OCI-LY1 (cell line): Measurements from ENCODE around the gene P2RX6.

Experiments
- H2AFZ ChIP-seq: fragments of 200-600 bp; sonication (generic), shearing (Covaris generic); 2 replicates; pipeline ENCODE4 v1.6.0; 2014; ENCODE audit warnings: antibody characterized with exemption, mild to moderate bottlenecking, low read length
- H3F3A ChIP-seq: fragments of 200-600 bp; sonication (generic), shearing (Covaris generic); 2 replicates; pipeline ENCODE4 v1.6.0; 2014; ENCODE audit warnings: mild to moderate bottlenecking, antibody characterized with exemption, low read length, moderate library complexity; ENCODE audit not compliant: insufficient read depth
- H3K27ac ChIP-seq: fragments of 200-600 bp; sonication (generic); 2 replicates; pipeline ENCODE4 v1.5.1; 2014; ENCODE audit warnings: low read length, mixed run types, mild to moderate bottlenecking, low read depth; ENCODE audit not compliant: poor library complexity, severe bottlenecking
- H3K27me3 ChIP-seq: fragments of 200-600 bp; sonication (generic); 2 replicates; pipeline ENCODE4 v1.6.0; 2014; ENCODE audit warnings: antibody characterized with exemption, mild to moderate bottlenecking, low read length, moderate library complexity; ENCODE audit not compliant: insufficient read depth
- H3K36me3 ChIP-seq: fragments of 200-600 bp; sonication (generic); 2 replicates; pipeline ENCODE4 v1.6.1; 2014; ENCODE audit warnings: mild to moderate bottlenecking, antibody characterized with exemption, low read length, moderate library complexity, mixed read lengths; ENCODE audit not compliant: insufficient read depth
- H3K4me1 ChIP-seq: fragments of 200-600 bp; sonication (generic); 2 replicates; pipeline ENCODE4 v1.5.1; 2014; ENCODE audit warnings: mild to moderate bottlenecking, low read length, moderate library complexity; ENCODE audit not compliant: insufficient read depth, severe bottlenecking
- H3K4me2 ChIP-seq: fragments of 200-600 bp; sonication (generic), shearing (Covaris generic); 2 replicates; pipeline ENCODE4 v1.6.1; 2014; ENCODE audit warnings: low read length
- H3K4me3 ChIP-seq: fragments of 200-600 bp; sonication (generic); 2 replicates; pipeline ENCODE4 v1.5.1; 2014; ENCODE audit warnings: low read length, low read depth, mild to moderate bottlenecking, mixed read lengths; ENCODE audit not compliant: poor library complexity, severe bottlenecking
- H3K79me2 ChIP-seq: fragments of 200-600 bp; shearing (Covaris generic); 2 replicates; pipeline ENCODE4 v1.6.1; 2016; ENCODE audit warnings: mixed run types, low read length, mixed read lengths; ENCODE audit not compliant: insufficient read depth
- H3K9ac ChIP-seq: fragments of 200-600 bp; sonication (generic), shearing (Covaris generic); 2 replicates; pipeline ENCODE4 v1.6.1; 2014; ENCODE audit warnings: mild to moderate bottlenecking, low read length, mixed read lengths
- H3K9me2 ChIP-seq: fragments of 200-600 bp; sonication (generic), shearing (Covaris generic); 2 replicates; pipeline ENCODE4 v1.6.1; 2014; ENCODE audit warnings: low read depth, mild to moderate bottlenecking, low read length, mixed read lengths
- H3K9me3 ChIP-seq: fragments of 200-600 bp; shearing (Covaris generic); 2 replicates; pipeline ENCODE4 v1.6.1; 2014; ENCODE audit warnings: low read length, mixed read lengths
- H4K20me1 ChIP-seq: fragments of 200-600 bp; sonication (generic), shearing (Covaris generic); 2 replicates; pipeline ENCODE4 v1.6.0; 2016; ENCODE audit warnings: mild to moderate bottlenecking, low read length; ENCODE audit not compliant: insufficient read depth
- CTCF ChIP-seq: fragments of 200-600 bp; sonication (generic), shearing (Covaris generic); IDR thresholded peaks from 2 replicates; pipeline ENCODE4 v1.5.1; 2017; ENCODE audit warnings: mild to moderate bottlenecking, antibody characterized with exemption, low read length, moderate library complexity, mixed read lengths
- EZH2 ChIP-seq: fragments of 200-600 bp; sonication (generic), shearing (Covaris generic); IDR thresholded peaks from 2 replicates; pipeline ENCODE4 v1.8.0; 2017; ENCODE audit warnings: borderline replicate concordance, mixed run types, mild to moderate bottlenecking, antibody characterized with exemption, low read length, moderate library complexity, mixed read lengths

P2RX6 gene

GRCh38 chr22:21014726-21015465 is at the start of gene P2RX6:
P2RX6 (plus strand) TSS chr22:21015165; CDS start chr22:21015175, 10 bp downstream.
- H3K36me3 ChIP-seq, result no peaks in the 10 kb centered on the region; the same call in 1 of the 2 replicates
- H2AFZ ChIP-seq, result no peak within 1 kb of the TSS
- peak within 1 kb of the TSS; percentile 57 for H3K4me2 ChIP-seq
- no peaks in the 10 kb centered on the region; the same call in 1 of the 2 replicates for H3K27me3 ChIP-seq
- peaks cover 9% of the 10 kb centered on the region for H3K4me1 ChIP-seq
- no peaks in the 10 kb centered on the region for H3K9me2 ChIP-seq
- TF ChIP-seq EZH2 (no peak), CTCF (no peak)
- no peaks in the 10 kb centered on the region for H3K79me2 ChIP-seq
- H4K20me1 ChIP-seq, result no peaks in the 10 kb centered on the region
- no peak within 1 kb of the TSS for H3K9ac ChIP-seq
- peak within 1 kb of the TSS; percentile 37 for H3K4me3 ChIP-seq
- H3K9me3 ChIP-seq, result no peaks in the 10 kb centered on the region
- H3F3A ChIP-seq, result no peaks in the 10 kb centered on the region
- no peak within 1 kb of the TSS for H3K27ac ChIP-seq

DNA sequence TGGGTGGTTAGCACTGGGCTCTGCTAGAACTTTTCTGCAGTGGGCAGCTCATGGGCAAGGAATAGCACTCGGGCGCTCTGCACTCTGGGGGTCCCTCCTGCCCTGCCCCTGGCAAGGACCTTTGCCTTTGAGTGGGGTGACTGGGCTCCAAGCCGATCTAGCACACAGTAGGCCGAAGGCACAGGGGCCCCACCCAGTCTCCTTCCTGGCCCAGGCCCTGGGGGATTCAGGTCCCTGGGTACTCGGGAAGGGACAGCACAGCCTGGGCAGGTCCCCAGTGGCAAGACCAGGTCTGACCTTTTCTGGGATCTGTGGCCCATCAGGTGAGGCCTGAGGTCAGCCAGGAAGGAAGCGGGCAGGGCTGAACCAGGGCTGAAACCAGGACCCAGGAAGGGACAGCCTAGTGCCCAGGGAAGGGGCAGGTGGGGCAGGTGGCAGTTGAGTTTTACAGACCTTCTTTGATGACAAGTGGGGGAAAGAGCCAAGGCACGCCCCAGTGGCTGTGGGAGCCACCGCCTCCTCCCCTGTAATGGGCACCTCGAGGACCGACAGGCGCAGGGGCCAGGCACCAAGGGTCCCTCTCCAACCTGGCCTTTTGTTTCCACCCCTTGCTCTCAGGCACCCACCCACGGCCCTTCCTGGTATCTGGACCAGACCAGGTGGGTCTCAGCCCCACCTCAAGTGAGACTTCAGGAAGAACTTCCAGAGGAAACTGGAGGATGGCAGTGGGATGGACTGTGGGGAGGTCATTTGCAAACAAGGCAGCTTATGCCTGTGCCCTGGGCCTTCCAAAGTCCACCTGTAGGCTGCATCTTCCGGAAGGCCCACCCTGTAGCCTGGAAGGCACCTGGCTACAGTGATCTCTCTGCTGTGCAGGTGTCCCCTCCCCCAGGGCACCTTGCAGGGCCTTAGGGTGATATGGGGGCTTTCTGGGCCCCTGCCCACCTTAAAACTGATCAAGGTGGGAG is 48.8 kb upstream of the P2RX6 start:
- TF ChIP-seq CTCF (no peak), EZH2 (no peak)
- H3K4me1 ChIP-seq, result no peaks in the 10 kb centered on the region

GRCh38 chr22:20966883-20967696 is 47.9 kb upstream of the P2RX6 start, which contains the start of gene AIFM3:
AIFM3 (plus strand) TSS chr22:20967255; CDS start chr22:20967945, 690 bp downstream.
- no peak within 1 kb of the TSS for H2AFZ ChIP-seq
- H3K4me3 ChIP-seq, result no peak within 1 kb of the TSS
- H3K4me2 ChIP-seq, result no peak within 1 kb of the TSS
- no peaks in the 10 kb centered on the region for H3K4me1 ChIP-seq
- H3K36me3 ChIP-seq, result no peaks in the 10 kb centered on the region
- no peaks in the 10 kb centered on the region for H4K20me1 ChIP-seq
- no peaks in the 10 kb centered on the region for H3K9me2 ChIP-seq
- no peak for TF ChIP-seq CTCF
- TF ChIP-seq EZH2, result no peak
- no peak within 1 kb of the TSS for H3K9ac ChIP-seq
- no peak within 1 kb of the TSS for H3K27ac ChIP-seq
- no peaks in the 10 kb centered on the region for H3F3A ChIP-seq
- H3K9me3 ChIP-seq, result no peaks in the 10 kb centered on the region
- H3K27me3 ChIP-seq, result peaks cover 31% of the 10 kb centered on the region
- H3K79me2 ChIP-seq, result no peaks in the 10 kb centered on the region

More for the DNA sequence above, 48.8 kb upstream of the P2RX6 start:
- Histone ChIP-seq H4K20me1 (no peaks in the 10 kb centered on the region), H3K9me2 (no peaks in the 10 kb centered on the region), H3K27ac (no peak overlapping the region), H3F3A (no peaks in the 10 kb centered on the region), H3K4me2 (no peak overlapping the region), H3K9ac (no peak overlapping the region), H2AFZ (no peak overlapping the region), H3K79me2 (no peaks in the 10 kb centered on the region), H3K27me3 (peaks cover 31% of the 10 kb centered on the region), H3K36me3 (no peaks in the 10 kb centered on the region), H3K4me3 (no peak overlapping the region), H3K9me3 (no peaks in the 10 kb centered on the region)
